Measurements from ENCODE around the gene CTDSP2.
"Not testable (repeated sequence)": the region's sequence is repeated elsewhere in the genome, so short reads cannot be mapped to it uniquely, and the experiment has no call there.

The CTDSP2 gene

GRCh38 chr12:57883057-57883456 is 36.5 kb upstream of the CTDSP2 start:
- Histone ChIP-seq H3K4me3 (ENCODE audit: low read depth, low read length) (no peak overlapping the region), H3K36me3 (no peaks in the 10 kb centered on the region), H3K27ac (no peak overlapping the region), H3K27me3 (ENCODE audit: insufficient read depth, low read depth, severe bottlenecking) (no peaks in the 10 kb centered on the region), H3K9me3 (ENCODE audit: severe bottlenecking) (peaks cover 3% of the 10 kb centered on the region)
- TF ChIP-seq CTCF (IDR thresholded peaks at IDR 0.05; ENCODE audit: low read depth, low read length), result no peak
- no peak for DNase-seq

- H3K4me3 ChIP-seq (ENCODE audit: low read depth, low read length), result no peak overlapping the region
- no peak for DNase-seq
- no peak overlapping the region for H3K27ac ChIP-seq
- H3K36me3 ChIP-seq, result no peaks in the 10 kb centered on the region
- no peaks in the 10 kb centered on the region for H3K27me3 ChIP-seq (ENCODE audit: insufficient read depth, low read depth, severe bottlenecking)
- peaks cover 3% of the 10 kb centered on the region for H3K9me3 ChIP-seq (ENCODE audit: severe bottlenecking)
- TF ChIP-seq CTCF (IDR thresholded peaks at IDR 0.05; ENCODE audit: low read depth, low read length), result no peak
These were observed 36.0 kb upstream of the CTDSP2 start for GRCh38 chr12:57882575-57882974.

- TF ChIP-seq CTCF (IDR thresholded peaks at IDR 0.05; ENCODE audit: low read depth, low read length), result no peak
- no peaks in the 10 kb centered on the region for H3K27me3 ChIP-seq (ENCODE audit: insufficient read depth, low read depth, severe bottlenecking)
- no peak for DNase-seq
- peaks cover 3% of the 10 kb centered on the region for H3K9me3 ChIP-seq (ENCODE audit: severe bottlenecking)
- no peak overlapping the region for H3K27ac ChIP-seq
- no peak overlapping the region for H3K4me3 ChIP-seq (ENCODE audit: low read depth, low read length)
- H3K36me3 ChIP-seq, result no peaks in the 10 kb centered on the region
These were observed 34.9 kb upstream of the CTDSP2 start for GRCh38 chr12:57881475-57881874.

GRCh38 chr12:57881035-57881434 is 34.5 kb upstream of the CTDSP2 start:
- not testable (repeated sequence) for H3K9me3 ChIP-seq (ENCODE audit: severe bottlenecking); H3K4me3 ChIP-seq (ENCODE audit: low read depth, low read length); H3K36me3 ChIP-seq; H3K27me3 ChIP-seq (ENCODE audit: insufficient read depth, low read depth, severe bottlenecking); DNase-seq; H3K27ac ChIP-seq

GRCh38 chr12:57877876-57878275 is 31.3 kb upstream of the CTDSP2 start:
- DNase-seq, result no peak
- Histone ChIP-seq H3K27me3 (ENCODE audit: insufficient read depth, low read depth, severe bottlenecking) (no peaks in the 10 kb centered on the region), H3K9me3 (ENCODE audit: severe bottlenecking) (no peaks in the 10 kb centered on the region), H3K4me3 (ENCODE audit: low read depth, low read length) (no peak overlapping the region), H3K27ac (no peak overlapping the region), H3K36me3 (no peaks in the 10 kb centered on the region)
- TF ChIP-seq CTCF (IDR thresholded peaks at IDR 0.05; ENCODE audit: low read depth, low read length), result no peak

GRCh38 chr12:57875753-57876547 is 29.4 kb upstream of the CTDSP2 start:
- Histone ChIP-seq H3K4me3 (ENCODE audit: low read depth, low read length) (no peak overlapping the region), H3K9me3 (ENCODE audit: severe bottlenecking) (peaks cover 4% of the 10 kb centered on the region), H3K27me3 (ENCODE audit: insufficient read depth, low read depth, severe bottlenecking) (no peaks in the 10 kb centered on the region), H3K27ac (no peak overlapping the region), H3K36me3 (no peaks in the 10 kb centered on the region)
- TF ChIP-seq CTCF (IDR thresholded peaks at IDR 0.05; ENCODE audit: low read depth, low read length), result no peak
- DNase-seq, result no peak
